CD4-positive, alpha-beta T cell (primary cell): ENCODE data around the gene PDIA4. TPM values are rescaled to one million over a fixed set of nuclear protein-coding genes. Genes with fewer than 3 reads are reported as not detected.

Experiments
- ATAC-seq: fragments of 200-7000 bp; cut with Tn5 transposase; one replicate; pipeline ENCODE4 v1.10.0; 2022; ENCODE audit warnings: mild to moderate bottlenecking; ENCODE audit not compliant: poor library complexity
- CTCF ChIA-PET: fragments of 350-600 bp; sonication (Branson Sonifier 250); formaldehyde crosslinking; loops from one replicate; lab custom pipeline; 2021; ENCODE audit warnings: antibody characterized with exemption, inconsistent platforms; lab: Charles Lee
- POLR2A ChIA-PET: fragments of 350-600 bp; sonication (Branson Sonifier 250); formaldehyde crosslinking; loops from one replicate; lab custom pipeline; 2021; ENCODE audit warnings: antibody characterized with exemption, inconsistent platforms; lab: Charles Lee
- DNase-seq, 14 experiments: peaks; one replicate each; pipeline ENCODE4 v3.0.0-alpha.2; 2013 to 2020; ENCODE audit warnings: mixed read lengths in 2 of 14
- H3K27ac ChIP-seq, 2 donors: one replicate each; pipeline versions ENCODE4 v1.5.1 to v1.7.0; 2013; ENCODE audit warnings: low read length in 2 of 2, low read depth in 1 of 2, mild to moderate bottlenecking in 1 of 2
- H3K27me3 ChIP-seq, 2 experiments: 1 replicate in 1 of 2; 2 replicates in 1 of 2; pipeline versions ENCODE4 v1.6.1 to v1.7.0; 2013; ENCODE audit warnings: low read length in 2 of 2, control low read depth in 1 of 2, mild to moderate bottlenecking in 1 of 2, moderate library complexity in 1 of 2; ENCODE audit not compliant: insufficient read depth in 2 of 2, control insufficient read depth in 1 of 2
- H3K36me3 ChIP-seq: one replicate; pipeline ENCODE4 v1.6.1; 2013; ENCODE audit warnings: low read length, control low read depth; ENCODE audit not compliant: insufficient read depth
- H3K4me1 ChIP-seq: one replicate; pipeline ENCODE4 v1.6.1; 2013; ENCODE audit warnings: low read length, control low read depth; ENCODE audit not compliant: insufficient read depth
- H3K4me3 ChIP-seq: one replicate; pipeline ENCODE4 v1.5.1; 2013; ENCODE audit warnings: mild to moderate bottlenecking, low read length, moderate library complexity
- H3K9me3 ChIP-seq, 2 experiments: 1 replicate in 1 of 2; 2 replicates in 1 of 2; pipeline versions ENCODE4 v1.6.1 to v1.7.0; 2013; ENCODE audit warnings: low read length in 2 of 2, mild to moderate bottlenecking in 2 of 2, control low read depth in 1 of 2, moderate library complexity in 1 of 2; ENCODE audit not compliant: control insufficient read depth in 1 of 2, insufficient read depth in 1 of 2
- H3K27ac Mint-ChIP-seq: one replicate; pipeline ENCODE4 v1.8.0; 2020; ENCODE audit warnings: mixed read lengths
- H3K27me3 Mint-ChIP-seq: one replicate; pipeline ENCODE4 v1.8.0; 2021; ENCODE audit warnings: mixed read lengths
- H3K36me3 Mint-ChIP-seq: one replicate; pipeline ENCODE4 v1.8.0; 2021; ENCODE audit warnings: low read depth, mixed read lengths
- H3K4me1 Mint-ChIP-seq: one replicate; pipeline ENCODE4 v1.8.0; 2021; ENCODE audit warnings: low read depth, mixed read lengths
- H3K4me3 Mint-ChIP-seq: one replicate; pipeline ENCODE4 v1.8.0; 2020; ENCODE audit warnings: mild to moderate bottlenecking, mixed read lengths
- H3K9me3 Mint-ChIP-seq: one replicate; pipeline ENCODE4 v1.8.0; 2020; ENCODE audit warnings: mixed read lengths
- CTCF ChIP-seq: fragments of 200-600 bp; IDR thresholded peaks from one replicate; pipeline ENCODE4 v1.8.0; 2022; ENCODE audit warnings: antibody characterized with exemption, mild to moderate bottlenecking
- intact Hi-C, 2 experiments: fragments of 100-400 bp; cut with DNase I in 1 of 2; cut with micrococcal nuclease in 1 of 2; formaldehyde crosslinking; loops; one replicate each; pipeline versions ENCODE4 v1.15.1 to v1.9.0; 2023 to 2025; cut with DNase I, micrococcal nuclease
- total RNA-seq, 174 experiments: library from RNA in 2 of 174; stranded (reverse) in 2 of 174; gene quantifications; one replicate each; pipeline ENCODE4 v1.2.3 and lab custom pipeline; 2021 to 2026

PDIA4 gene
- total RNA-seq, 2 experiments from 2014 or later = 19.5 to 19.9 TPM

GRCh38 chr7:149053885-149054284 lies 25.6 kb upstream of the PDIA4 start:
- no peaks in the 10 kb centered on the region for H3K27me3 ChIP-seq

GRCh38 chr7:149053384-149053783 lies 25.1 kb upstream of the PDIA4 start:
- no peak for DNase-seq
- intact Hi-C loops = no loop called here
- Histone ChIP-seq H3K27me3 (no peaks in the 10 kb centered on the region), H3K9me3 (no peaks in the 10 kb centered on the region), H3K4me3 (no peak overlapping the region), H3K4me1 (no peaks in the 10 kb centered on the region), H3K27ac (no peak overlapping the region), H3K36me3 (no peaks in the 10 kb centered on the region)
- ChIA-PET CTCF (no interaction called here), POLR2A (no interaction called here)
- no peaks in the 10 kb centered on the region for H3K27me3 Mint-ChIP-seq
- H3K27ac Mint-ChIP-seq = no peak overlapping the region
- no peak for ATAC-seq
- H3K4me1 Mint-ChIP-seq = no peaks in the 10 kb centered on the region
- H3K4me3 Mint-ChIP-seq = no peak overlapping the region
- no peak for TF ChIP-seq CTCF
- H3K36me3 Mint-ChIP-seq = no peaks in the 10 kb centered on the region
- no peaks in the 10 kb centered on the region for H3K9me3 Mint-ChIP-seq

More at GRCh38 chr7:149053885-149054284, 25.6 kb upstream of the PDIA4 start:
- TF ChIP-seq CTCF = no peak
- Mint-ChIP-seq H3K9me3 (no peaks in the 10 kb centered on the region), H3K36me3 (no peaks in the 10 kb centered on the region), H3K27ac (no peak overlapping the region), H3K4me3 (no peak overlapping the region), H3K4me1 (no peaks in the 10 kb centered on the region), H3K27me3 (no peaks in the 10 kb centered on the region)
- no peak for DNase-seq
- H3K27ac ChIP-seq = no peak overlapping the region
- H3K4me3 ChIP-seq = no peak overlapping the region
- no peak for ATAC-seq
- POLR2A ChIA-PET = no interaction called here
- CTCF ChIA-PET = no interaction called here
- H3K36me3 ChIP-seq = no peaks in the 10 kb centered on the region
- H3K9me3 ChIP-seq = no peaks in the 10 kb centered on the region
- intact Hi-C loops = no loop called here
- no peaks in the 10 kb centered on the region for H3K4me1 ChIP-seq

- POLR2A ChIA-PET = no interaction called here
Measured at GRCh38 chr7:149050941-149051340, 22.6 kb upstream of the PDIA4 start.

More at GRCh38 chr7:149050941-149051340, 22.6 kb upstream of the PDIA4 start:
- Histone ChIP-seq H3K4me1 (no peaks in the 10 kb centered on the region), H3K36me3 (no peaks in the 10 kb centered on the region), H3K4me3 (no peak overlapping the region), H3K27ac (no peak overlapping the region), H3K9me3 (no peaks in the 10 kb centered on the region), H3K27me3 (no peaks in the 10 kb centered on the region)
- intact Hi-C loops = no loop called here
- H3K9me3 Mint-ChIP-seq = no peaks in the 10 kb centered on the region
- CTCF ChIA-PET = no interaction called here
- ATAC-seq (no peak), DNase-seq (no peak)
- no peak overlapping the region for H3K27ac Mint-ChIP-seq
- no peaks in the 10 kb centered on the region for H3K27me3 Mint-ChIP-seq
- no peak overlapping the region for H3K4me3 Mint-ChIP-seq
- no peaks in the 10 kb centered on the region for H3K36me3 Mint-ChIP-seq
- TF ChIP-seq CTCF = no peak
- H3K4me1 Mint-ChIP-seq = no peaks in the 10 kb centered on the region
